HepG2 (cell line): ENCODE measurements around the gene STKLD1.

Experiments
- CREB1 ChIP-seq, 2 experiments: fragments of 450-650 bp in 1 of 2; IDR thresholded peaks; 2 replicates each; pipeline ENCODE4 v1.6.1; 2016 to 2017; ENCODE audit warnings: control low read depth in 1 of 2, mild to moderate bottlenecking in 1 of 2, missing compliant biosample characterization in 1 of 2, missing genetic modification characterization in 1 of 2
- HCFC1 ChIP-seq: fragments of 150-350 bp; IDR thresholded peaks from 2 replicates; pipeline ENCODE4 v1.6.1; 2014; ENCODE audit warnings: low read depth, low read length
- IRF9 ChIP-seq: sonication (generic); formaldehyde crosslinking; IDR thresholded peaks from 2 replicates; pipeline ENCODE4 v1.8.0; 2022; ENCODE audit warnings: missing genetic modification reagents, mild to moderate bottlenecking, borderline replicate concordance
- MTF2 ChIP-seq: sonication (generic); formaldehyde crosslinking; IDR thresholded peaks from 2 replicates; pipeline ENCODE4 v1.5.0; 2020; ENCODE audit warnings: missing genetic modification reagents, borderline replicate concordance
- NFKBIZ ChIP-seq: IDR thresholded peaks from 2 replicates; pipeline ENCODE4 v1.6.1; 2018; ENCODE audit warnings: missing genetic modification reagents, missing compliant biosample characterization
- TCF12 ChIP-seq, 2 experiments: fragments of 450-650 bp in 1 of 2; sonication (generic) in 1 of 2; formaldehyde crosslinking in 1 of 2; IDR thresholded peaks; 2 replicates each; pipeline versions ENCODE4 v1.6.1 to v1.8.0; 2017 to 2022; ENCODE audit warnings: antibody characterized with exemption in 1 of 2, mild to moderate bottlenecking in 1 of 2, missing genetic modification reagents in 1 of 2, moderate library complexity in 1 of 2
- ZFP36 ChIP-seq: fragments of 150-350 bp; IDR thresholded peaks from 2 replicates; pipeline ENCODE4 v1.6.1; 2018; ENCODE audit warnings: borderline replicate concordance, low read length, low read depth; ENCODE audit not compliant: partially characterized antibody
- ZNF337 ChIP-seq: sonication (generic); formaldehyde crosslinking; IDR thresholded peaks from 2 replicates; pipeline ENCODE4 v1.5.1; 2020; ENCODE audit warnings: missing genetic modification reagents, low read depth, mild to moderate bottlenecking, borderline replicate concordance
- ZNF839 ChIP-seq: sonication (generic); formaldehyde crosslinking; IDR thresholded peaks from 2 replicates; pipeline ENCODE4 v1.4.0; 2020; ENCODE audit warnings: missing genetic modification reagents, mild to moderate bottlenecking, borderline replicate concordance
- TF ChIP-seq, protein P1 (sequence below): sonication (generic); formaldehyde crosslinking; IDR thresholded peaks from 2 replicates; pipeline ENCODE4 v1.8.0; 2022; ENCODE audit warnings: missing genetic modification reagents, mild to moderate bottlenecking, moderate library complexity, borderline replicate concordance

DNA sequence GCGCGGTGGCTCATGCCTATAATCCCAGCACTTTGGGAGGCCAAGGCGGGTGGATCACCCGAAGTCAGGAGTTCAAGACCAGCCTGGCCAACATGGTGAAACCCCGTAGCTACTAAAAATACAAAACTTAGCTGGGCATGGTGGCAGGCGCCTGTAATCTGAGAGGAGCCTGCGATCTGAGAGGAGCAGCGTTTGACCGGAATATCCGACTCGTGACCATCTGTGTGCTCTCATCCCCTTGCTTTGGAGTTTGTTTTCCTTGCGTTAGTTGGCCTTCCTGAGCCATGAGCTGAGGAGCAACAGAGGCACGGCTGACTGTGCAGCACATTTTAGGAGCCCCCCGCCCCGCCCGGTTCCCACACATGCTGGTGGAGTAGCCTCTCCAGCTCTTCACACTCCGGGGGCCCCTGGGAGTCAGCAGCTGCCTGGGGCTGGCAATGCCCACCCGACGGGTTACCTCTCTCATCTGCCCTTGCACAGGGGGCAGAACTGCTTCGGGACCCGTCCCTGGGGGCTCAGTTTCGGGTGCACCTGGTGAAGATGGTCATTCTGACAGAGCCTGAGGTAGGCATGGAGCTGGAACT, 49.0 kb downstream of the STKLD1 start:
- no peak for TF ChIP-seq TCF12 (IDR thresholded peaks at IDR 0.05)
- TF ChIP-seq TCF12 (CRISPR knock-in tag; IDR thresholded peaks at IDR 0.05) = no peak
- no peak for TF ChIP-seq IRF9 (CRISPR knock-in tag)
- no peak for TF ChIP-seq ZNF839 (CRISPR knock-in tag)
- no peak for TF ChIP-seq NFKBIZ
- no peak for TF ChIP-seq ZNF337 (CRISPR knock-in tag)
- TF ChIP-seq MTF2 (CRISPR knock-in tag) = no peak
- TF ChIP-seq, protein P1, sequence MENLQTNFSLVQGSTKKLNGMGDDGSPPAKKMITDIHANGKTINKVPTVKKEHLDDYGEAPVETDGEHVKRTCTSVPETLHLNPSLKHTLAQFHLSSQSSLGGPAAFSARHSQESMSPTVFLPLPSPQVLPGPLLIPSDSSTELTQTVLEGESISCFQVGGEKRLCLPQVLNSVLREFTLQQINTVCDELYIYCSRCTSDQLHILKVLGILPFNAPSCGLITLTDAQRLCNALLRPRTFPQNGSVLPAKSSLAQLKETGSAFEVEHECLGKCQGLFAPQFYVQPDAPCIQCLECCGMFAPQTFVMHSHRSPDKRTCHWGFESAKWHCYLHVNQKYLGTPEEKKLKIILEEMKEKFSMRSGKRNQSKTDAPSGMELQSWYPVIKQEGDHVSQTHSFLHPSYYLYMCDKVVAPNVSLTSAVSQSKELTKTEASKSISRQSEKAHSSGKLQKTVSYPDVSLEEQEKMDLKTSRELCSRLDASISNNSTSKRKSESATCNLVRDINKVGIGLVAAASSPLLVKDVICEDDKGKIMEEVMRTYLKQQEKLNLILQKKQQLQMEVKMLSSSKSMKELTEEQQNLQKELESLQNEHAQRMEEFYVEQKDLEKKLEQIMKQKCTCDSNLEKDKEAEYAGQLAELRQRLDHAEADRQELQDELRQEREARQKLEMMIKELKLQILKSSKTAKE (CRISPR knock-in tag) = no peak
- no peak for TF ChIP-seq CREB1 (IDR thresholded peaks at IDR 0.05)
- no peak for TF ChIP-seq CREB1 (CRISPR knock-in tag; IDR thresholded peaks at IDR 0.05)
- TF ChIP-seq HCFC1 = no peak
- TF ChIP-seq ZFP36 = no peak
